Natural killer cell (primary cell): ENCODE measurements around the gene FTO. TPM values are rescaled to one million over a fixed set of nuclear protein-coding genes. Genes with fewer than 3 reads are reported as not detected.

Experiments
- ATAC-seq, 3 donors: fragments of 150-1000 bp in 2 of 3; fragments of 200-7000 bp in 1 of 3; cut with Tn5 transposase; 1 replicate in 1 of 3; 2 replicates in 2 of 3; pipeline ENCODE4 v1.10.0; 2021; ENCODE audit warnings: mild to moderate bottlenecking in 2 of 3, moderate library complexity in 2 of 3
- DNase-seq, 2 donors: peaks; one replicate each; pipeline versions ENCODE4 v3.0.0 to v3.0.0-alpha.2; 2013 to 2021; ENCODE audit warnings: mixed read lengths in 1 of 2
- H3K27ac ChIP-seq: one replicate; pipeline ENCODE4 v1.5.1; 2013; ENCODE audit warnings: mild to moderate bottlenecking, low read length
- H3K27me3 ChIP-seq: one replicate; pipeline ENCODE4 v1.6.1; 2013; ENCODE audit warnings: low read length; ENCODE audit not compliant: control insufficient read depth, insufficient read depth
- H3K36me3 ChIP-seq: one replicate; pipeline ENCODE4 v1.6.1; 2013; ENCODE audit warnings: low read length; ENCODE audit not compliant: control insufficient read depth, insufficient read depth
- H3K4me1 ChIP-seq: one replicate; pipeline ENCODE4 v1.6.1; 2013; ENCODE audit warnings: low read length; ENCODE audit not compliant: control insufficient read depth, insufficient read depth
- H3K4me3 ChIP-seq: one replicate; pipeline ENCODE4 v1.5.1; 2013; ENCODE audit warnings: low read length
- H3K9me3 ChIP-seq: one replicate; pipeline ENCODE4 v1.6.1; 2013; ENCODE audit warnings: low read length; ENCODE audit not compliant: control insufficient read depth, insufficient read depth
- H3K27ac Mint-ChIP-seq, 2 donors: one replicate each; pipeline ENCODE4 v1.8.0; 2022; ENCODE audit warnings: mild to moderate bottlenecking in 2 of 2, mixed read lengths in 2 of 2, moderate library complexity in 1 of 2
- H3K27me3 Mint-ChIP-seq, 2 donors: one replicate each; pipeline ENCODE4 v1.8.0; 2022; ENCODE audit warnings: low read depth in 2 of 2, mixed read lengths in 2 of 2
- H3K36me3 Mint-ChIP-seq: one replicate; pipeline ENCODE4 v1.8.0; 2022; ENCODE audit warnings: mixed read lengths
- H3K4me1 Mint-ChIP-seq, 2 donors: one replicate each; pipeline ENCODE4 v1.8.0; 2022; ENCODE audit warnings: mixed read lengths in 2 of 2
- H3K4me3 Mint-ChIP-seq: one replicate; pipeline ENCODE4 v1.8.0; 2022; ENCODE audit warnings: mild to moderate bottlenecking, moderate library complexity, mixed read lengths
- H3K9me3 Mint-ChIP-seq, 2 donors: one replicate each; pipeline ENCODE4 v1.8.0; 2022; ENCODE audit warnings: mixed read lengths in 2 of 2
- CTCF ChIP-seq: fragments of 200-600 bp; IDR thresholded peaks from one replicate; pipeline ENCODE4 v1.8.0; 2022; ENCODE audit warnings: antibody characterized with exemption
- WGBS: methylation state at CpG from one replicate; pipeline ENCODE4 v1.1.7; 2013; ENCODE audit warnings: missing lambda C conversion rate; ENCODE audit not compliant: insufficient coverage; 5-methylcytosine and 5-hydroxymethylcytosine counted together
- intact Hi-C: fragments of 100-400 bp; cut with micrococcal nuclease; formaldehyde crosslinking; loops from one replicate; pipeline ENCODE4 v1.14.2; 2022
- total RNA-seq, 4 donors: library from RNA; stranded (reverse); fragments of 120-200 nt in 1 of 4; gene quantifications; one replicate each; pipeline versions ENCODE4 v1.2.3 to v1.2.4, GENCODE V29; 2013 to 2022

FTO gene
- total RNA-seq, 3 donors from 2014 or later (not counting 1 experiment from before 2014, with no cell fraction given): 55.4 to 70.5 (median 55.4) TPM

- ATAC-seq (no peak), DNase-seq (no peak)
- H3K4me1 ChIP-seq: peaks cover 7% of the 10 kb centered on the region
- H3K36me3 Mint-ChIP-seq: no peaks in the 10 kb centered on the region
- no peaks in the 10 kb centered on the region for H3K9me3 ChIP-seq
- no peaks in the 10 kb centered on the region for H3K36me3 ChIP-seq
- H3K9me3 Mint-ChIP-seq: no peaks in the 10 kb centered on the region
- H3K27ac ChIP-seq: no peak overlapping the region
- H3K27me3 Mint-ChIP-seq: no peaks in the 10 kb centered on the region
- peaks cover 17 to 29% of the 10 kb centered on the region in 2 donors for H3K4me1 Mint-ChIP-seq
- no peak overlapping the region for H3K4me3 ChIP-seq
- H3K27ac Mint-ChIP-seq: no peak overlapping the region
- 95% methylated on average over 5 of the region's 5 CpGs for WGBS
- intact Hi-C loops: no loop called here
- H3K27me3 ChIP-seq: no peaks in the 10 kb centered on the region
- H3K4me3 Mint-ChIP-seq: no peak overlapping the region
- TF ChIP-seq CTCF: no peak
Observed at GRCh38 chr16:53950677-53951076, 246.7 kb downstream of the FTO start.

- peak; percentile 68 to 74 (median 72) for ATAC-seq
- DNase-seq: peak in 1 of 2 donors; percentile 25
- WGBS: 96% methylated on average over 6 of the region's 7 CpGs
- TF ChIP-seq CTCF: no peak
- Histone ChIP-seq H3K9me3 (no peaks in the 10 kb centered on the region), H3K4me1 (peaks cover 7% of the 10 kb centered on the region), H3K36me3 (no peaks in the 10 kb centered on the region), H3K27ac (peak overlapping the region; percentile 2), H3K4me3 (no peak overlapping the region), H3K27me3 (no peaks in the 10 kb centered on the region)
- intact Hi-C loops: no loop called here
- no peaks in the 10 kb centered on the region for H3K36me3 Mint-ChIP-seq
- H3K4me1 Mint-ChIP-seq: peaks cover 17 to 29% of the 10 kb centered on the region in 2 donors
- no peaks in the 10 kb centered on the region for H3K27me3 Mint-ChIP-seq
- no peaks in the 10 kb centered on the region for H3K9me3 Mint-ChIP-seq
- H3K27ac Mint-ChIP-seq: peak overlapping the region; percentile 33 to 63
- H3K4me3 Mint-ChIP-seq: peak overlapping the region; percentile 69
Observed at GRCh38 chr16:53952215-53953208, 248.6 kb downstream of the FTO start.

- peaks cover 7% of the 10 kb centered on the region for H3K4me1 ChIP-seq
- DNase-seq (no peak), ATAC-seq (no peak)
- WGBS: 100% methylated on average over 2 of the region's 2 CpGs
- H3K27me3 Mint-ChIP-seq: no peaks in the 10 kb centered on the region
- no peak for TF ChIP-seq CTCF
- no peaks in the 10 kb centered on the region for H3K9me3 Mint-ChIP-seq
- H3K36me3 ChIP-seq: no peaks in the 10 kb centered on the region
- H3K27me3 ChIP-seq: no peaks in the 10 kb centered on the region
- H3K27ac ChIP-seq: no peak overlapping the region
- peak overlapping the region in 1 of 2 donors; percentile 63 for H3K27ac Mint-ChIP-seq
- H3K4me1 Mint-ChIP-seq: peaks cover 17 to 29% of the 10 kb centered on the region in 2 donors
- no peaks in the 10 kb centered on the region for H3K9me3 ChIP-seq
- intact Hi-C loops: no loop called here
- no peaks in the 10 kb centered on the region for H3K36me3 Mint-ChIP-seq
- H3K4me3 Mint-ChIP-seq: no peak overlapping the region
- no peak overlapping the region for H3K4me3 ChIP-seq
Observed at GRCh38 chr16:53953336-53953735, 249.4 kb downstream of the FTO start.
